Breast epithelium (tissue), 4 donors: ENCODE data around the gene RENBP. TPM values are rescaled to one million over a fixed set of nuclear protein-coding genes. Genes with fewer than 3 reads are reported as not detected.

Experiments used
- DNase-seq, 2 donors: peaks; one replicate each; pipeline ENCODE4 v3.0.0-alpha.2; 2019; ENCODE audit warnings: low spot score in 2 of 2
- H3K27ac ChIP-seq, 2 donors: fragments of 200-600 bp; sonication (generic) in 1 of 2; one replicate each; pipeline ENCODE4 v1.5.1; 2016 to 2019; ENCODE audit warnings: mild to moderate bottlenecking in 1 of 2
- H3K27me3 ChIP-seq, 2 donors: fragments of 200-600 bp; sonication (generic) in 1 of 2; one replicate each; pipeline versions ENCODE4 v1.5.1 to v1.6.0; 2017 to 2019; ENCODE audit warnings: control low read depth in 1 of 2, mild to moderate bottlenecking in 1 of 2
- H3K36me3 ChIP-seq: fragments of 200-600 bp; one replicate; pipeline ENCODE4 v1.5.1; 2019
- H3K4me1 ChIP-seq, 2 donors: fragments of 200-600 bp; sonication (generic); one replicate each; pipeline ENCODE4 v1.5.1; 2016 to 2019; ENCODE audit warnings: control low read depth in 1 of 2
- H3K4me3 ChIP-seq, 3 donors: fragments of 200-600 bp; sonication (generic); 1 replicate in 2 of 3; 2 replicates in 1 of 3; pipeline ENCODE4 v1.5.1; 2016 to 2019; ENCODE audit warnings: mild to moderate bottlenecking in 3 of 3, moderate library complexity in 2 of 3
- H3K9me3 ChIP-seq, 2 donors: fragments of 200-600 bp; sonication (generic) in 1 of 2; one replicate each; pipeline ENCODE4 v1.5.1; 2016 to 2019; ENCODE audit warnings: control low read depth in 1 of 2
- POLR2A ChIP-seq: fragments of 450-650 bp; IDR thresholded peaks from one replicate; pipeline ENCODE4 v1.6.1; 2016; ENCODE audit warnings: antibody characterized with exemption, mild to moderate bottlenecking, moderate library complexity
- POLR2AphosphoS5 ChIP-seq, 3 donors: sonication (generic); formaldehyde crosslinking; IDR thresholded peaks; one replicate each; pipeline ENCODE4 v1.6.1; 2017; ENCODE audit warnings: antibody characterized with exemption in 3 of 3
- intact Hi-C: fragments of 100-400 bp; cut with DNase I; formaldehyde crosslinking; loops from one replicate; pipeline ENCODE4 v1.15.1; 2023; ENCODE audit warnings: low total_unique reads
- total RNA-seq, 3 donors: library from RNA; depleted of rRNA; stranded (reverse); fragments of >200 nt; gene quantifications; one replicate each; pipeline ENCODE4 v1.1.0, GENCODE V29; 2016
- TF ChIP-seq, protein P1 (sequence below), 3 donors: fragments of 450-650 bp; IDR thresholded peaks; one replicate each; pipeline ENCODE4 v1.5.1; 2016 to 2017; ENCODE audit warnings: antibody characterized with exemption in 3 of 3, mild to moderate bottlenecking in 3 of 3, moderate library complexity in 3 of 3

Gene RENBP
- 10 to 100 TPM in 1 of 3 donors, 1 to 10 TPM in 2; 6.6 to 50.7 (median 6.9) TPM for total RNA-seq

DNA sequence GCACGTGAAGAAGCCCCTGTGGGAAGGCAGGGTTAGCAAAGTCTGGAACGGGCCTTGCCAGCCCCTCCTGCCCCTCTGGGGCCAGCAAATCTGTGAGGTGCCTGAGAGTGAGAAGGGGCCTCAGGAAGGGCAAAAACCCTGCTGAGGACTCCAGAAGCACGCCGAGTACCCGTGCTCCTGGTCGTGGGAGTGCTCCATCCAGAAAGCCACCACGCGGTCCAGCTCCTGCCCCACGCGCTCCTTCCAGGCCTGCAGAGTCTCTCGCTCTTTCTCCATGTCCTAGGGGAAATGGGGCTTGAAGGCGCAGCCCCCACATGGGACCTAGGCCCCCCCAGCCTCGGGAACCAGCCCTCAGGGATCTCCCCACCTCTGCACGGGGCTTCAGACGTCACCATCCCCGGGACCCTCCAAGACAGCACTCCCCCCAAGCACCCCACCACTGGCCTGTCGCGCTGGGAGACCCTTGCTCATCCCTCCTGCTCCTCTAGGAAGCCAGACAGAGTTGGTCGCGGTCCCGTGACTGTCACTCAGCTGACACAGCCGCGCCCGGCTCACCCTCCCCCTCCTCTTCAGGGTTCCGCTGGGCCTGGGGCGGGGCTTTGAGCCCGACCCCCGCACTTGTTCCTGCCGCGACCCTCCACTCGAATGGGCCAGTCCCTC is at the start of gene RENBP:
Gene RENBP (minus strand): TSS at position 504 of the 660 bp plus-strand sequence. CDS start 33 bp downstream, at position 471.
- Histone ChIP-seq H3K36me3 (no peaks in the 10 kb centered on the region), H3K27ac (peak within 1 kb of the TSS in 1 of 2 donors; percentile 48), H3K4me1 (no peaks in the 10 kb centered on the region), H3K27me3 (peaks cover 0 to 52% of the 10 kb centered on the region in 2 donors), H3K9me3 (no peaks in the 10 kb centered on the region), H3K4me3 (peak within 1 kb of the TSS; percentile 29 to 51 (median 43))
- TF ChIP-seq, protein P1, sequence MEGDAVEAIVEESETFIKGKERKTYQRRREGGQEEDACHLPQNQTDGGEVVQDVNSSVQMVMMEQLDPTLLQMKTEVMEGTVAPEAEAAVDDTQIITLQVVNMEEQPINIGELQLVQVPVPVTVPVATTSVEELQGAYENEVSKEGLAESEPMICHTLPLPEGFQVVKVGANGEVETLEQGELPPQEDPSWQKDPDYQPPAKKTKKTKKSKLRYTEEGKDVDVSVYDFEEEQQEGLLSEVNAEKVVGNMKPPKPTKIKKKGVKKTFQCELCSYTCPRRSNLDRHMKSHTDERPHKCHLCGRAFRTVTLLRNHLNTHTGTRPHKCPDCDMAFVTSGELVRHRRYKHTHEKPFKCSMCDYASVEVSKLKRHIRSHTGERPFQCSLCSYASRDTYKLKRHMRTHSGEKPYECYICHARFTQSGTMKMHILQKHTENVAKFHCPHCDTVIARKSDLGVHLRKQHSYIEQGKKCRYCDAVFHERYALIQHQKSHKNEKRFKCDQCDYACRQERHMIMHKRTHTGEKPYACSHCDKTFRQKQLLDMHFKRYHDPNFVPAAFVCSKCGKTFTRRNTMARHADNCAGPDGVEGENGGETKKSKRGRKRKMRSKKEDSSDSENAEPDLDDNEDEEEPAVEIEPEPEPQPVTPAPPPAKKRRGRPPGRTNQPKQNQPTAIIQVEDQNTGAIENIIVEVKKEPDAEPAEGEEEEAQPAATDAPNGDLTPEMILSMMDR (IDR thresholded peaks at IDR 0.05): no peak
- TF ChIP-seq POLR2A (no peak), POLR2AphosphoS5 (IDR thresholded peaks at IDR 0.05) (no peak)
- intact Hi-C loops: no loop called here
- DNase-seq: no peak

DNA sequence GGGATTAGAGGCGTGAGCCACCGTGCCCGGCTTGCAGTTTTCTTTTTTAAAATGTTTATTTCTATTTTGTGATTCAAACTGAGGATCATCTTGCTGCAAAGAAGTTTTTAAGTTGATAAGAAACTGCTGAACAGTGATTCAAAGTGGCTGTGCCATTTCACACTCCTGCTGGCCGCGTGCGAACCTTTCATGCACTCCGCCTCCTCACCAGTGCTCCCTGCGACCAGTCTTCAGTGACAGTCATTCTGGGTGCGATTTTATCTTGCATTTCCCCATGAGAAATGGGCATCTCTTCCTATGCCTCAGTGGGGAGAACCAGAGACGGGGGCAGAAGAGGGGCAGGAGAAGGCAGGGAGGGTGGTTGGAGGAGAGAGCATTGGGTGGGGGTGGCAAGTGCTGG is 49.5 kb upstream of the RENBP start:
- intact Hi-C loops: no loop called here
- TF ChIP-seq, protein P1 (IDR thresholded peaks at IDR 0.05): no peak
- TF ChIP-seq POLR2A (no peak), POLR2AphosphoS5 (IDR thresholded peaks at IDR 0.05) (no peak)
- Histone ChIP-seq H3K9me3 (no peaks in the 10 kb centered on the region), H3K36me3 (no peaks in the 10 kb centered on the region), H3K27me3 (peaks cover 0 to 36% of the 10 kb centered on the region in 2 donors), H3K4me1 (no peaks in the 10 kb centered on the region), H3K4me3 (no peak overlapping the region), H3K27ac (no peak overlapping the region)
- DNase-seq: no peak

DNA sequence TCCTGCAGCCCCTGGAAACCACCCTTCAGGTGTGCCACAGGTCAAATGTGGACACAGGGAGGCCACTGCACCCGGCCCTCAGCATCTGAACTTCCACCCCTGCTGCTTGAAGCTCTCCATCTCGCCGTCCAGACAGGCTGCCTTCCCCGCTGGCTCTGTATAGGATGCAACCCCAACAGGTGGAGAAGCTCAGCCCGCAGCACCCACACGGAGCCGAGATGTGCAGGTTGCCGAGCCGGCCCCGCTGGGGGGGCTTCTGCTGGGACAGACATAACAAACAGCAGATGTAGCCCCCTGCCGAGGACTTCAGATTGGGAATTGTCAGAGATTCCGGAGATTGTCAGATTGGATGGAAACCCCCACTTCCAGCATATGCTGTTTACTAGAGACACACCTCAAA is 48.6 kb upstream of the RENBP start:
- intact Hi-C loops: no loop called here
- Histone ChIP-seq H3K36me3 (no peaks in the 10 kb centered on the region), H3K27me3 (peaks cover 0 to 32% of the 10 kb centered on the region in 2 donors)

DNA sequence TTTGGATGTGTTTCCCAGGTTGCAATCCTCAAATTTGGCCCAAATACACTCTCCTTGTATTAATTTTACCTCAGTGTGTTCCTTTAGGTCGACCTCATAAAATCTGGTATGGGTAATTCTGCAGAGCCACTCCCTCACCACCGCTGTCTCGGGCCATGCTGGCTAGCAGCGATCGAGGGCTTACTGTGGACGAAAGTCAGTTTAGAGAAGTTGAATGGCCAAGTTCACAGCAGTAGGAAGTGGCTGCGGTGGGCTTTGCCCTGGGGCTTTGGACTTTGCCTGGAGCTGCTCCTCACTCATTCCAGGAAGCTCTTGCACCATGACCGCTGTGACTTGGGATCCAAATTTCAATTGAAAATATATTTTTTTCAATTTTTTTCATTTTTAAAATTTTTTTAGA is 47.7 kb upstream of the RENBP start:
- H3K27ac ChIP-seq: no peak overlapping the region
- H3K9me3 ChIP-seq: no peaks in the 10 kb centered on the region
- DNase-seq: no peak
- no peaks in the 10 kb centered on the region for H3K4me1 ChIP-seq
- peaks cover 0 to 28% of the 10 kb centered on the region in 2 donors for H3K27me3 ChIP-seq
- TF ChIP-seq POLR2A: no peak
- TF ChIP-seq, protein P1 (IDR thresholded peaks at IDR 0.05): no peak
- H3K4me3 ChIP-seq: no peak overlapping the region
- intact Hi-C loops: no loop called here
- no peaks in the 10 kb centered on the region for H3K36me3 ChIP-seq

More for the DNA sequence above, 48.6 kb upstream of the RENBP start:
- TF ChIP-seq POLR2AphosphoS5 (IDR thresholded peaks at IDR 0.05) (no peak), POLR2A (no peak)
- TF ChIP-seq, protein P1 (IDR thresholded peaks at IDR 0.05): no peak
- DNase-seq: no peak
- Histone ChIP-seq H3K4me3 (no peak overlapping the region), H3K4me1 (no peaks in the 10 kb centered on the region), H3K9me3 (no peaks in the 10 kb centered on the region), H3K27ac (no peak overlapping the region)

DNA sequence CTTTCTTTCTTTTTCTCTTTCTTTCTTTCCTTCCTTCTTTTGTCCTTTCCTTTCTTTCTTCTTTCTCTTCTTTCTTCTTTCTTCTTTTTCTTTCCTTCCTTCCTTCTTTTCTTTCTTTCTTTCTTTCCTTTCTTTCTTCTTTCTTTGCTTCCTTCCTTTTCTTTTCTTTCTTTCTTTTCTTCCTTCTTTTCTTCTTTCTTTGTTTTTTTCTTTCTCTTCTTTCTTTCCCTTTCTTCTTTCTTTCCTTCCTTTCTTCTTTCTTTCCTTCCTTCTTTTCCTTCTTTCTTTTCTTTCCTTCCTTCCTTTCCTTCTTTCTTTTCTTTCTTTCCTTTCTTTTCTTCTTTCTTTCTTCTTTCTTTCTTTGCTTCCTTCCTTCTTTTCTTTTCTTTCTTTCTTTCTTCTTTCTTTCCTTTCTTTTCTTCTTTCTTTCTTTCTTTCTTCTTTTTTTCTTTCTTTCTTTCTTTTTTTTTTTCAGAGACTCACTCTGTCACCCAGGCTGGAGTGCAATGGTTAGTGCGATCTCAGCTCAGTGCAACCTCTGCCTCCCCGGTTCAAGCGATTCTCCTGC is 46.7 kb upstream of the RENBP start:
- no peaks in the 10 kb centered on the region for H3K9me3 ChIP-seq
- no peak for DNase-seq
- H3K27ac ChIP-seq: no peak overlapping the region
- no peak overlapping the region for H3K4me3 ChIP-seq
- intact Hi-C loops: no loop called here
- H3K4me1 ChIP-seq: no peaks in the 10 kb centered on the region
- TF ChIP-seq, protein P1 (IDR thresholded peaks at IDR 0.05): no peak
- no peak for TF ChIP-seq POLR2A
- H3K27me3 ChIP-seq: peaks cover 0 to 19% of the 10 kb centered on the region in 2 donors
- H3K36me3 ChIP-seq: no peaks in the 10 kb centered on the region
